ENCODE data around the gene TRIM45.

- TF ChIP-seq ZNF558 (CRISPR knock-in tag; IDR thresholded peaks at IDR 0.05; ENCODE audit: borderline replicate concordance) (no peak), AHR (CRISPR knock-in tag; IDR thresholded peaks at IDR 0.05) (no peak), ZNF790 (CRISPR knock-in tag; IDR thresholded peaks at IDR 0.05; ENCODE audit: borderline replicate concordance) (no peak), ZNF766 (CRISPR knock-in tag; IDR thresholded peaks at IDR 0.05; ENCODE audit: borderline replicate concordance) (no peak), ZNF512 (CRISPR knock-in tag; IDR thresholded peaks at IDR 0.05) (no peak), SNAPC4 (CRISPR knock-in tag; IDR thresholded peaks at IDR 0.05) (no peak), PHF5A (CRISPR knock-in tag; IDR thresholded peaks at IDR 0.05; ENCODE audit: low read depth, unreplicated experiment) (no peak), ZNF646 (CRISPR knock-in tag; IDR thresholded peaks at IDR 0.05) (no peak), RFX1 (IDR thresholded peaks at IDR 0.05) (no peak), EZH2 (conservative IDR thresholded peaks at IDR 0.05; ENCODE audit: low read depth, low read length) (no peak), ZNF446 (CRISPR knock-in tag; IDR thresholded peaks at IDR 0.05) (no peak)
Observed at GRCh38 chr1:117143871-117144270, 22.3 kb upstream of the TRIM45 start.

All from HepG2 (cell line).